Measurements from ENCODE around the gene MAP2K5. TPM values are rescaled to one million over a fixed set of nuclear protein-coding genes. Genes with fewer than 3 reads are reported as not detected.

Gene MAP2K5
- total RNA-seq, 1 experiment from 2014 or later: 3.2 TPM

GRCh38 chr15:67717776-67718175 is 175.3 kb downstream of the MAP2K5 start:
- Histone ChIP-seq H3K36me3 (replicated peaks; ENCODE audit: control insufficient read depth, insufficient read depth, low read length) (no peaks in the 10 kb centered on the region), H3K4me3 (ENCODE audit: insufficient read depth, low read depth, low read length) (no peak overlapping the region), H3K27me3 (ENCODE audit: control insufficient read depth, insufficient read depth, low read length) (no peaks in the 10 kb centered on the region)
- DNase-seq: no peak

GRCh38 chr15:67719330-67719959 is 176.9 kb downstream of the MAP2K5 start:
- Histone ChIP-seq H3K27me3 (ENCODE audit: control insufficient read depth, insufficient read depth, low read length) (no peaks in the 10 kb centered on the region), H3K36me3 (replicated peaks; ENCODE audit: control insufficient read depth, insufficient read depth, low read length) (no peaks in the 10 kb centered on the region), H3K4me3 (ENCODE audit: insufficient read depth, low read depth, low read length) (no peak overlapping the region)
- no peak for DNase-seq

GRCh38 chr15:67720556-67721175 is 178.2 kb downstream of the MAP2K5 start:
- Histone ChIP-seq H3K27me3 (ENCODE audit: control insufficient read depth, insufficient read depth, low read length) (no peaks in the 10 kb centered on the region), H3K4me3 (ENCODE audit: insufficient read depth, low read depth, low read length) (no peak overlapping the region), H3K36me3 (replicated peaks; ENCODE audit: control insufficient read depth, insufficient read depth, low read length) (no peaks in the 10 kb centered on the region)
- DNase-seq: no peak

GRCh38 chr15:67722030-67722817 is 179.7 kb downstream of the MAP2K5 start:
- Histone ChIP-seq H3K4me3 (ENCODE audit: insufficient read depth, low read depth, low read length) (no peak overlapping the region), H3K27me3 (ENCODE audit: control insufficient read depth, insufficient read depth, low read length) (no peaks in the 10 kb centered on the region), H3K36me3 (replicated peaks; ENCODE audit: control insufficient read depth, insufficient read depth, low read length) (no peaks in the 10 kb centered on the region)
- no peak for DNase-seq

DNA sequence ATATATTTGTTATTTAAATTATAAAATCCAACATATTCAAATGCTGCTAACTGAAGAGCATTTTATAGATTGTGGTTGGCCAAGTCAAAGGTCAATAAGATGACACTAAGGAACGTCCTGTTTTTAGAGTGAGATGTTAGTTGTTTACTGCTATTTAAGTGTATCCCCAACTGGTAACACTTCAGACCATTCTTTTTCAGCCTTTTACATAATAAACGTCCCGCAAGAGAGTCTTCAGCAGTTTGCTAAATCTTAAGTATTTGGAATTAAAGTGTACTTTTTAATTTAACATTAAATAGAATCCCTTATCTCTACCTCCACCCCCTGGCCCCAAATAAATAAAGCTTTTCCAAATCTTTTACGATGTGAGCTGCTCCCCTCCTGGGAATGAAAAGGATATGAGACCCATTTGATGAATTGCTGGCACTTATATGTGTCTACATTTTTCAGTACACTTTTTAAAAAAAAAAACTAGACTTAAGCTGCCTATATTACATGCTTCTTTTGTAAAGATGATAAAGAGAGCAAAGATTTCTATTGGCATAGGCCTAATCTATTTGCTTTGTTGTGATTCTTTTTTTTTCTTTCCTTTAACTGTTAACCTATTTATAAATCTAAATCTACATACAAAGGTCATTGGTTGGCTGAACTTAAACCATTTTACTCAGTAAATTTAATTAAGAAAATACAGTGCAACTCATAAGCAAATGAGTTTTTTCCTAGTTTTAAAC is 181.0 kb downstream of the MAP2K5 start:
- no peak overlapping the region for H3K4me3 ChIP-seq (ENCODE audit: insufficient read depth, low read depth, low read length)
- no peak for DNase-seq
- no peaks in the 10 kb centered on the region for H3K27me3 ChIP-seq (ENCODE audit: control insufficient read depth, insufficient read depth, low read length)
- H3K36me3 ChIP-seq (replicated peaks; ENCODE audit: control insufficient read depth, insufficient read depth, low read length): no peaks in the 10 kb centered on the region

DNA sequence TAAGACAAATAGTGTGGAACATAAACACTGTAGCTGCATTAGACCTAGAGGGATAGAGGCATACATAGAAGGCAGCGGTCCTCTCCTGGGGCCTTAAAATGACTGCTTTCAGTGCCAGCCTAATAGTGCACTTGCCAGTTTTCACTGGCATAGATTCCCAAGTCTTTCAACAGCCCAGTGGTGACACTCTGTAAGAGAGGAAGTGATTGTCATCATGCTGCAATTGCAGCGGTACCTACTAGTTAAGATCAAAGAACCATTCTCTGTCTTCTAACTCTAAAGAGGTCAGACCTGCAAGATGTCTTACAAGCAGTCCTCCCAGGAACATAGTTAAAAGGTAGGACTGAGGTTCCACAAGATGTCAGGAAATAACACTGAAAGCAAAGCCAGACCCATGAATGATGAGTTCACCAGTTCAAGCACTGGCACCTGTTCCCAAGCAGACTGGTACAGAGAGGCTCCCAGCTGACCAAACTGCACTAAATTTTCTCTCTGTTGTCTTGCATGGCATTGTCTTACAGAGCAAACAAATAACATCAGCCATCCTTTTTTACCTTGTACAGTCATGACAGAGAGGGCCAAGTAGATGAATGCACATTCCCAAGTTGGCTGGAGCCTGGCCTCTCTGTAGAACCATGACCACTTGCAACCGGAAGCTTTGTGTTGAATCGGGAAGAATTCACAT is 182.3 kb downstream of the MAP2K5 start:
- DNase-seq: no peak
- Histone ChIP-seq H3K4me3 (ENCODE audit: insufficient read depth, low read depth, low read length) (no peak overlapping the region), H3K36me3 (replicated peaks; ENCODE audit: control insufficient read depth, insufficient read depth, low read length) (no peaks in the 10 kb centered on the region), H3K27me3 (ENCODE audit: control insufficient read depth, insufficient read depth, low read length) (no peaks in the 10 kb centered on the region)

GRCh38 chr15:67730135-67730534 is 187.6 kb downstream of the MAP2K5 start:
- no peaks in the 10 kb centered on the region for H3K36me3 ChIP-seq (replicated peaks; ENCODE audit: control insufficient read depth, insufficient read depth, low read length)

DNA sequence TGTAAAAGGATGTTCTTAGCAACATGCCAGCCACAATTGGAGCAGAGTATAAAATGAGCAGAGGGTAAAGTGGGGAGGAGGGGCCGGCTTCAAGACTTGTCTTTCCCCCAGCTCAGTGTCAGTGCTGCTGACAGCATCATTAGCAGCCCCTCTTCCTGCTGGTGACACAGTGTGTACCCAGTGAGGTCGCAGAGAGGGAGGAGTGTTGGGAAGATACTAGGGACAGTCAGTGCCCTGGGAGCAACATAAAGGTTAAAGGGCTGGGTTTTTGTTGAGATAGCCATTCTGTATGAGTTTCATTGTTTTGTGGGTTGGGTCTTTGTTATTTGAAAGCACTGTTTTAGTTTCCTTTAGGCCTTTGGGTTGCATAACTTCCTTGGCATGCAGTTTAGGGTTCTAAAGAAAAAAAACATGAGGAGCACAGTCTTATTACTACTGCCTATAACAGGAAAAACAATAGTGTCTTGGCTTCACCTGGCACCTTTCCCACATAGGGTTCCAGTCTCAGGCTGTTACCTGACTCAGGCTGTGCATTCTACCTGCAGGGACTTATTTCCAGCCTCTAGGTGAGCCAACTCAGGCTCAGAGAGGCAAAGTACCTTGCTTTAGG is 188.7 kb downstream of the MAP2K5 start:
- Histone ChIP-seq H3K27me3 (ENCODE audit: control insufficient read depth, insufficient read depth, low read length) (no peaks in the 10 kb centered on the region), H3K36me3 (replicated peaks; ENCODE audit: control insufficient read depth, insufficient read depth, low read length) (no peaks in the 10 kb centered on the region), H3K4me3 (ENCODE audit: insufficient read depth, low read depth, low read length) (no peak overlapping the region)
- no peak for DNase-seq

More at GRCh38 chr15:67730135-67730534, 187.6 kb downstream of the MAP2K5 start:
- H3K27me3 ChIP-seq (ENCODE audit: control insufficient read depth, insufficient read depth, low read length): no peaks in the 10 kb centered on the region
- H3K4me3 ChIP-seq (ENCODE audit: insufficient read depth, low read depth, low read length): no peak overlapping the region
- no peak for DNase-seq

DNA sequence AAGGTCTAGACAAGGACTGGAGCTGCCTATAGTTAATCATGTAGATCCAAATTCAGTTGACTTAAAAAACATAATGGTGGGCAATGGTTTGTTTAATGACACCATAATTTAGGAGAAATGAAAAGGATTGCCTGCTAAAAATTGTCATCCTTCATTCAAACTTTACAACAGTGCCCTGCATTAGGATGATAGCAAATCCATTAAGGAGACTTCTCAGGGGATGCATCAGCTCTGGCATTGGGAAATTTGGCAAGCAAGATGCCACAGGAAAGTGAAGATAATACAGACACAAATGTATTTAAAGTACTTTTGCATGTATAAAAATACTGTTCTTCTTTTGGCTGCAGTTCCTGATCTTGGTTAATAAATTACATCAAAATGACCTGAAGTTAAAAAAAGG is 189.7 kb downstream of the MAP2K5 start:
- Histone ChIP-seq H3K36me3 (replicated peaks; ENCODE audit: control insufficient read depth, insufficient read depth, low read length) (no peaks in the 10 kb centered on the region), H3K4me3 (ENCODE audit: insufficient read depth, low read depth, low read length) (no peak overlapping the region), H3K27me3 (ENCODE audit: control insufficient read depth, insufficient read depth, low read length) (no peaks in the 10 kb centered on the region)
- no peak for DNase-seq

- Histone ChIP-seq H3K4me3 (ENCODE audit: insufficient read depth, low read depth, low read length) (no peak overlapping the region), H3K27me3 (ENCODE audit: control insufficient read depth, insufficient read depth, low read length) (no peaks in the 10 kb centered on the region), H3K36me3 (replicated peaks; ENCODE audit: control insufficient read depth, insufficient read depth, low read length) (no peaks in the 10 kb centered on the region)
- no peak for DNase-seq
These were observed 190.3 kb downstream of the MAP2K5 start for GRCh38 chr15:67732671-67733374.

- Histone ChIP-seq H3K4me3 (ENCODE audit: insufficient read depth, low read depth, low read length) (no peak overlapping the region), H3K36me3 (replicated peaks; ENCODE audit: control insufficient read depth, insufficient read depth, low read length) (no peaks in the 10 kb centered on the region), H3K27me3 (ENCODE audit: control insufficient read depth, insufficient read depth, low read length) (no peaks in the 10 kb centered on the region)
- DNase-seq: no peak
These were observed 193.4 kb downstream of the MAP2K5 start for GRCh38 chr15:67735896-67736295.

DNA sequence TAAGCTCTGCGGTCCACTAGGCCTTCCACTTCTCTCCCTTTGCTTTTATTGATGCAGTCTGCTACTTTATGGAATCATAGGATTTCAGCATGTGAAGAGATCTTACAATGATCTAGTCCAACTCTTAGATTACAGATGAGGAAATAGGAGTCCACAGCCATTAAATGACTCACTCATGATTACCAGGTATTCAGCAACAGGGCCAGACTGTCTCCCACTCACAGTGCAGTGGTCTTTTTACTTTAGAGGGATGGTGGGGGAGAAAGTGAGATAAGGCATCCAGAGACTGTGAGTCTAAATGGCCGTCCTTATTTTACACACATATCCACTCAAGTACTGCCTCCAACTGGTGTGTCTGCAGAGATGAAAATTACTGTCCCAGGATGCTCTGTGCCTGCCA is 194.3 kb downstream of the MAP2K5 start:
- DNase-seq: no peak
- Histone ChIP-seq H3K4me3 (ENCODE audit: insufficient read depth, low read depth, low read length) (no peak overlapping the region), H3K27me3 (ENCODE audit: control insufficient read depth, insufficient read depth, low read length) (no peaks in the 10 kb centered on the region)

GRCh38 chr15:67738056-67738455 is 195.6 kb downstream of the MAP2K5 start:
- Histone ChIP-seq H3K36me3 (replicated peaks; ENCODE audit: control insufficient read depth, insufficient read depth, low read length) (no peaks in the 10 kb centered on the region), H3K4me3 (ENCODE audit: insufficient read depth, low read depth, low read length) (no peak overlapping the region), H3K27me3 (ENCODE audit: control insufficient read depth, insufficient read depth, low read length) (no peaks in the 10 kb centered on the region)
- no peak for DNase-seq

More for the DNA sequence above, 194.3 kb downstream of the MAP2K5 start:
- no peaks in the 10 kb centered on the region for H3K36me3 ChIP-seq (replicated peaks; ENCODE audit: control insufficient read depth, insufficient read depth, low read length)

Measured in H7 (cell line).